IMR-90 (cell line): ENCODE results near the gene LRIT2.

ENCODE experiments used
- RAD21 ChIP-seq: IDR thresholded peaks from 2 replicates; pipeline ENCODE4 v1.6.1; 2012; ENCODE audit warnings: low read length, improper control_type of control experiment
- RFX5 ChIP-seq: IDR thresholded peaks from 2 replicates; pipeline ENCODE4 v1.8.0; 2012; ENCODE audit warnings: low read depth, mild to moderate bottlenecking, low read length, moderate library complexity
- TF ChIP-seq, protein P1 (sequence below): conservative IDR thresholded peaks from 2 replicates; pipeline ENCODE4 v1.5.1; 2012; ENCODE audit warnings: mild to moderate bottlenecking, low read depth, low read length, improper control_type of control experiment

DNA sequence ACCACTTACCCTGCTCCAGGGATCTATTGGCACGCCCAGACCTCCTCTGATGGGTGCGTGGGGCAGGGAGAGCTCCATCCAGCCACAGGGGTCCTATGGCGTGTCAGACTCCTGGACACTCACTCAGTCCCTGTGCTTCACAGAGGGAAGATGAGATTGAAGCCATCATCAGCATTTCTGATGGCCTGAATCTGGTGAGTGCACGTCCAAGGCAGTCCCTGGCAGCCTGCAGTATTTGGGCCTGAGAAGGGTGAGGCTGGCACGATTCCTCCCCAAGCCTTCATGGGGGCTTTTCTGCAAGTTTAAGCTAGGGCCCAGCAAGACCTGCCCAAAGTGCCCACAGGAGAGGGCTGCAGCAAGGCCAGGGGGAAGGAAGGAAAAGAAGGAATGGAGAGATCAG, 27.7 kb downstream of the LRIT2 start:
- TF ChIP-seq, protein P1, sequence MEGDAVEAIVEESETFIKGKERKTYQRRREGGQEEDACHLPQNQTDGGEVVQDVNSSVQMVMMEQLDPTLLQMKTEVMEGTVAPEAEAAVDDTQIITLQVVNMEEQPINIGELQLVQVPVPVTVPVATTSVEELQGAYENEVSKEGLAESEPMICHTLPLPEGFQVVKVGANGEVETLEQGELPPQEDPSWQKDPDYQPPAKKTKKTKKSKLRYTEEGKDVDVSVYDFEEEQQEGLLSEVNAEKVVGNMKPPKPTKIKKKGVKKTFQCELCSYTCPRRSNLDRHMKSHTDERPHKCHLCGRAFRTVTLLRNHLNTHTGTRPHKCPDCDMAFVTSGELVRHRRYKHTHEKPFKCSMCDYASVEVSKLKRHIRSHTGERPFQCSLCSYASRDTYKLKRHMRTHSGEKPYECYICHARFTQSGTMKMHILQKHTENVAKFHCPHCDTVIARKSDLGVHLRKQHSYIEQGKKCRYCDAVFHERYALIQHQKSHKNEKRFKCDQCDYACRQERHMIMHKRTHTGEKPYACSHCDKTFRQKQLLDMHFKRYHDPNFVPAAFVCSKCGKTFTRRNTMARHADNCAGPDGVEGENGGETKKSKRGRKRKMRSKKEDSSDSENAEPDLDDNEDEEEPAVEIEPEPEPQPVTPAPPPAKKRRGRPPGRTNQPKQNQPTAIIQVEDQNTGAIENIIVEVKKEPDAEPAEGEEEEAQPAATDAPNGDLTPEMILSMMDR, result no peak
- no peak for TF ChIP-seq RFX5
- no peak for TF ChIP-seq RAD21
